Measurements from ENCODE around the gene MAST4.
A peak's percentile ranks its signal among the peaks of the same experiment; 100 is the strongest.

Gene MAST4

DNA sequence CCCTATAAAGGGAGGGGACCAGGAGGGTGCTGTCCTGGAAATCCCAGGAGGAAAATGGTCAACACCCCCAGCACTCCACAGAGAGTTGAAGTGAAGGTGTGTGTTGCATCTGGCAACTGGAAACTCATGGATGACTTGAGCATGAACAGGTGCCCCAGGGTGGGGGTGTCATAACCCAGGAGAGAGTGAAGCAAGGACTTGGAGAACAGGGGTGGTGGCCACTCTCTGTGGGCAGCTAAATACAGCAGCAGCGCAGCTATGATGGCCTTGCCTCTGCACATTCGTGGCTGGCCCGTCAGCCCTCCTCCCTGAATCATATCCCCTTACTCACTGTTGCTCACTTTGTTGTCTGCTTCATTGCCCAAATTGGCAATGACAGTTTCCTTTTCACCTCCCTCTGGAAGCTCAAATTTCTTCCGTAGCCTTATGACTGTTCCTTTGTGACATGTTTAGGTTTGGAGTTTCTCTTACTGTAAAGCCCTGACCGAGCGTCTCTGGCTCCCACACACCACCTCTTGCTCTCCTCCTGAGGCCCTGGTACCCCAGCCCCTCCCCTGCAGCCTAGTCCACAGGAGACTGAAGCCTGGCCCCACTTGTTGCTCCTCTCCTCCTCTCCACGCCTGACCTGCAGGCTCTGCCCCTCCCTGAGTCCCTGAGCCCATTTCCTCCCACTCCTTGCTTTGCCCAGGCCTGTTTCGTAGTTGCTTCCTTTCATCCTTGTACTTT is 414.7 kb downstream of the MAST4 start (continued):
- TF ChIP-seq ZNF670 (tag by site-specific recombination; IDR thresholded peaks at IDR 0.05; ENCODE audit: low read depth) = no peak
- peak; percentile 99 for TF ChIP-seq SCRT2 (tag by site-specific recombination; IDR thresholded peaks at IDR 0.05)
- TF ChIP-seq BCL11B (tag by site-specific recombination; IDR thresholded peaks at IDR 0.05; ENCODE audit: low read depth) = no peak
- TF ChIP-seq TSHZ1 (tag by site-specific recombination; IDR thresholded peaks at IDR 0.05; ENCODE audit: borderline replicate concordance) = no peak
- no peak for TF ChIP-seq ZNF510 (tag by site-specific recombination; IDR thresholded peaks at IDR 0.05; ENCODE audit: insufficient replicate concordance)
- no peak for TF ChIP-seq OVOL3 (tag by site-specific recombination; IDR thresholded peaks at IDR 0.05)
- TF ChIP-seq ZNF146 (tag by site-specific recombination; IDR thresholded peaks at IDR 0.05) = no peak
- no peak for TF ChIP-seq ZNF19 (tag by site-specific recombination; IDR thresholded peaks at IDR 0.05; ENCODE audit: low read depth)
- TF ChIP-seq ZNF324 (tag by site-specific recombination; IDR thresholded peaks at IDR 0.05) = no peak
- TF ChIP-seq, protein P1, sequence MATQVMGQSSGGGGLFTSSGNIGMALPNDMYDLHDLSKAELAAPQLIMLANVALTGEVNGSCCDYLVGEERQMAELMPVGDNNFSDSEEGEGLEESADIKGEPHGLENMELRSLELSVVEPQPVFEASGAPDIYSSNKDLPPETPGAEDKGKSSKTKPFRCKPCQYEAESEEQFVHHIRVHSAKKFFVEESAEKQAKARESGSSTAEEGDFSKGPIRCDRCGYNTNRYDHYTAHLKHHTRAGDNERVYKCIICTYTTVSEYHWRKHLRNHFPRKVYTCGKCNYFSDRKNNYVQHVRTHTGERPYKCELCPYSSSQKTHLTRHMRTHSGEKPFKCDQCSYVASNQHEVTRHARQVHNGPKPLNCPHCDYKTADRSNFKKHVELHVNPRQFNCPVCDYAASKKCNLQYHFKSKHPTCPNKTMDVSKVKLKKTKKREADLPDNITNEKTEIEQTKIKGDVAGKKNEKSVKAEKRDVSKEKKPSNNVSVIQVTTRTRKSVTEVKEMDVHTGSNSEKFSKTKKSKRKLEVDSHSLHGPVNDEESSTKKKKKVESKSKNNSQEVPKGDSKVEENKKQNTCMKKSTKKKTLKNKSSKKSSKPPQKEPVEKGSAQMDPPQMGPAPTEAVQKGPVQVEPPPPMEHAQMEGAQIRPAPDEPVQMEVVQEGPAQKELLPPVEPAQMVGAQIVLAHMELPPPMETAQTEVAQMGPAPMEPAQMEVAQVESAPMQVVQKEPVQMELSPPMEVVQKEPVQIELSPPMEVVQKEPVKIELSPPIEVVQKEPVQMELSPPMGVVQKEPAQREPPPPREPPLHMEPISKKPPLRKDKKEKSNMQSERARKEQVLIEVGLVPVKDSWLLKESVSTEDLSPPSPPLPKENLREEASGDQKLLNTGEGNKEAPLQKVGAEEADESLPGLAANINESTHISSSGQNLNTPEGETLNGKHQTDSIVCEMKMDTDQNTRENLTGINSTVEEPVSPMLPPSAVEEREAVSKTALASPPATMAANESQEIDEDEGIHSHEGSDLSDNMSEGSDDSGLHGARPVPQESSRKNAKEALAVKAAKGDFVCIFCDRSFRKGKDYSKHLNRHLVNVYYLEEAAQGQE (tag by site-specific recombination; IDR thresholded peaks at IDR 0.05) = no peak
- no peak for TF ChIP-seq ZNF621 (tag by site-specific recombination; IDR thresholded peaks at IDR 0.05)
- no peak for TF ChIP-seq ZFP41 (tag by site-specific recombination; IDR thresholded peaks at IDR 0.05; ENCODE audit: borderline replicate concordance)
- peak; percentile 98 for TF ChIP-seq PRDM4 (tag by site-specific recombination; IDR thresholded peaks at IDR 0.05)
- peak; percentile 96 for TF ChIP-seq SCRT1 (tag by site-specific recombination; IDR thresholded peaks at IDR 0.05; ENCODE audit: borderline replicate concordance)
- TF ChIP-seq ZNF394 (tag by site-specific recombination; IDR thresholded peaks at IDR 0.05; ENCODE audit: borderline replicate concordance) = no peak
- no peak for TF ChIP-seq IKZF3 (tag by site-specific recombination; IDR thresholded peaks at IDR 0.05)
- no peak for TF ChIP-seq ZNF10 (tag by site-specific recombination; IDR thresholded peaks at IDR 0.05)
- TF ChIP-seq ZBTB7A (tag by site-specific recombination; IDR thresholded peaks at IDR 0.05; ENCODE audit: low read depth) = no peak
- TF ChIP-seq, protein P2, sequence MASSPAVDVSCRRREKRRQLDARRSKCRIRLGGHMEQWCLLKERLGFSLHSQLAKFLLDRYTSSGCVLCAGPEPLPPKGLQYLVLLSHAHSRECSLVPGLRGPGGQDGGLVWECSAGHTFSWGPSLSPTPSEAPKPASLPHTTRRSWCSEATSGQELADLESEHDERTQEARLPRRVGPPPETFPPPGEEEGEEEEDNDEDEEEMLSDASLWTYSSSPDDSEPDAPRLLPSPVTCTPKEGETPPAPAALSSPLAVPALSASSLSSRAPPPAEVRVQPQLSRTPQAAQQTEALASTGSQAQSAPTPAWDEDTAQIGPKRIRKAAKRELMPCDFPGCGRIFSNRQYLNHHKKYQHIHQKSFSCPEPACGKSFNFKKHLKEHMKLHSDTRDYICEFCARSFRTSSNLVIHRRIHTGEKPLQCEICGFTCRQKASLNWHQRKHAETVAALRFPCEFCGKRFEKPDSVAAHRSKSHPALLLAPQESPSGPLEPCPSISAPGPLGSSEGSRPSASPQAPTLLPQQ (tag by site-specific recombination; IDR thresholded peaks at IDR 0.05) = peak; percentile 24; the same call in 1 of the 2 replicates
- TF ChIP-seq ZNF221 (tag by site-specific recombination; IDR thresholded peaks at IDR 0.05; ENCODE audit: borderline replicate concordance) = no peak
- no peak for TF ChIP-seq ZNF837 (tag by site-specific recombination; IDR thresholded peaks at IDR 0.05)
- TF ChIP-seq, protein P3, sequence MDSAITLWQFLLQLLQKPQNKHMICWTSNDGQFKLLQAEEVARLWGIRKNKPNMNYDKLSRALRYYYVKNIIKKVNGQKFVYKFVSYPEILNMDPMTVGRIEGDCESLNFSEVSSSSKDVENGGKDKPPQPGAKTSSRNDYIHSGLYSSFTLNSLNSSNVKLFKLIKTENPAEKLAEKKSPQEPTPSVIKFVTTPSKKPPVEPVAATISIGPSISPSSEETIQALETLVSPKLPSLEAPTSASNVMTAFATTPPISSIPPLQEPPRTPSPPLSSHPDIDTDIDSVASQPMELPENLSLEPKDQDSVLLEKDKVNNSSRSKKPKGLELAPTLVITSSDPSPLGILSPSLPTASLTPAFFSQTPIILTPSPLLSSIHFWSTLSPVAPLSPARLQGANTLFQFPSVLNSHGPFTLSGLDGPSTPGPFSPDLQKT (IDR thresholded peaks at IDR 0.05; ENCODE audit: borderline replicate concordance, low read depth, low read length) = no peak
- no peak for TF ChIP-seq ZNF140 (tag by site-specific recombination; IDR thresholded peaks at IDR 0.05)
- TF ChIP-seq ZNF623 (tag by site-specific recombination; IDR thresholded peaks at IDR 0.05) = no peak
- TF ChIP-seq ZNF747 (tag by site-specific recombination; IDR thresholded peaks at IDR 0.05) = no peak
- no peak for TF ChIP-seq ZNF211 (tag by site-specific recombination; IDR thresholded peaks at IDR 0.05; ENCODE audit: low read depth)
- TF ChIP-seq ZBTB8A (tag by site-specific recombination; IDR thresholded peaks at IDR 0.05) = no peak
- no peak for TF ChIP-seq ZNF426 (tag by site-specific recombination; IDR thresholded peaks at IDR 0.05)
